ENCODE measurements around the gene ARHGAP22. TPM values are rescaled to one million over a fixed set of nuclear protein-coding genes. Genes with fewer than 3 reads are reported as not detected.
A peak's percentile ranks its signal among the peaks of the same experiment; 100 is the strongest.

Gene ARHGAP22
- total RNA-seq, 1 experiment from 2014 or later: 1.8 TPM

- no peak overlapping the region for H3K4me3 ChIP-seq (ENCODE audit: low read depth in 2 of 2, low read length in 2 of 2)
- H3K4me1 ChIP-seq (ENCODE audit: control insufficient read depth, insufficient read depth, low read length): no peaks in the 10 kb centered on the region; the same call in 1 of the 2 replicates
- H3K27ac ChIP-seq (ENCODE audit: low read length): no peak overlapping the region
- no peaks in the 10 kb centered on the region for H3K36me3 ChIP-seq (ENCODE audit: control insufficient read depth, insufficient read depth, low read length)
- no peaks in the 10 kb centered on the region for H3K27me3 ChIP-seq (ENCODE audit: control insufficient read depth, insufficient read depth, low read length)
- intact Hi-C loops (cut with micrococcal nuclease; ENCODE audit: unreplicated experiment): no loop called here
- in situ Hi-C loops (cut with HindIII; ENCODE audit: low pct_unique_long_range_greater_than_20kb, low sequenced_read_pairs): no loop called here
- no peaks in the 10 kb centered on the region for H3K9me3 ChIP-seq (ENCODE audit: control insufficient read depth, insufficient read depth, low read depth, low read length)
- no peak for TF ChIP-seq TCF7L2 (IDR thresholded peaks at IDR 0.05; ENCODE audit: low read depth, low read length)
- TF ChIP-seq SIN3A (IDR thresholded peaks at IDR 0.05; ENCODE audit: borderline replicate concordance, insufficient read depth, low read depth, low read length): no peak
- no peak for TF ChIP-seq POLR2AphosphoS5 (IDR thresholded peaks at IDR 0.05; ENCODE audit: low read depth, low read length)
- no peak for TF ChIP-seq CTCF (IDR thresholded peaks at IDR 0.05)
- no peak for TF ChIP-seq REST (IDR thresholded peaks at IDR 0.05; ENCODE audit: insufficient read depth in 1 of 2, low read depth in 2 of 2, low read length in 1 of 2)
- CTCF ChIA-PET: interaction anchor here (0.6 to 0.7 kb wide), 2 partner anchors 13 to 49 kb away, joined by 3 to 7 read pairs; no protein-coding TSS in a partner anchor
- BruUV-seq (replicated peaks): no TSS peak
- POLR2A ChIA-PET: interaction anchor here (0.6 kb wide), 1 partner anchor 1762 kb away, joined by 6 read pairs; no protein-coding TSS in a partner anchor
- no peak for DNase-seq (ENCODE audit: low read depth, low spot score)
- ATAC-seq: peak; percentile 35; the same call in 1 of the 2 replicates
Observed at GRCh38 chr10:48454302-48455054, 150.4 kb downstream of the ARHGAP22 start.

GRCh38 chr10:48453451-48454301 is 151.2 kb downstream of the ARHGAP22 start:
- intact Hi-C loops (cut with micrococcal nuclease; ENCODE audit: unreplicated experiment): no loop called here
- TF ChIP-seq SIN3A (IDR thresholded peaks at IDR 0.05; ENCODE audit: borderline replicate concordance, insufficient read depth, low read depth, low read length) (no peak), TCF7L2 (IDR thresholded peaks at IDR 0.05; ENCODE audit: low read depth, low read length) (no peak), REST (IDR thresholded peaks at IDR 0.05; ENCODE audit: insufficient read depth in 1 of 2, low read depth in 2 of 2, low read length in 1 of 2) (no peak), POLR2AphosphoS5 (IDR thresholded peaks at IDR 0.05; ENCODE audit: low read depth, low read length) (no peak), CTCF (IDR thresholded peaks at IDR 0.05) (no peak)
- peak; percentile 13; the same call in 1 of the 2 replicates for ATAC-seq

More at GRCh38 chr10:48453451-48454301, 151.2 kb downstream of the ARHGAP22 start:
- BruUV-seq (replicated peaks): no TSS peak
- ChIA-PET CTCF (interaction anchor here (0.6 kb wide), 1 partner anchor 14 kb away, joined by 3 read pairs; no protein-coding TSS in a partner anchor), POLR2A (no interaction called here)
- DNase-seq (ENCODE audit: low read depth, low spot score): no peak
- H3K9me3 ChIP-seq (ENCODE audit: control insufficient read depth, insufficient read depth, low read depth, low read length): no peaks in the 10 kb centered on the region
- no peaks in the 10 kb centered on the region; the same call in 1 of the 2 replicates for H3K4me1 ChIP-seq (ENCODE audit: control insufficient read depth, insufficient read depth, low read length)
- H3K4me3 ChIP-seq (ENCODE audit: low read depth in 2 of 2, low read length in 2 of 2): no peak overlapping the region
- H3K27ac ChIP-seq (ENCODE audit: low read length): no peak overlapping the region
- no peaks in the 10 kb centered on the region for H3K27me3 ChIP-seq (ENCODE audit: control insufficient read depth, insufficient read depth, low read length)
- in situ Hi-C loops (cut with HindIII; ENCODE audit: low pct_unique_long_range_greater_than_20kb, low sequenced_read_pairs): no loop called here
- no peaks in the 10 kb centered on the region for H3K36me3 ChIP-seq (ENCODE audit: control insufficient read depth, insufficient read depth, low read length)
